ENCODE data around the gene CNTNAP2.

CNTNAP2 gene

DNA sequence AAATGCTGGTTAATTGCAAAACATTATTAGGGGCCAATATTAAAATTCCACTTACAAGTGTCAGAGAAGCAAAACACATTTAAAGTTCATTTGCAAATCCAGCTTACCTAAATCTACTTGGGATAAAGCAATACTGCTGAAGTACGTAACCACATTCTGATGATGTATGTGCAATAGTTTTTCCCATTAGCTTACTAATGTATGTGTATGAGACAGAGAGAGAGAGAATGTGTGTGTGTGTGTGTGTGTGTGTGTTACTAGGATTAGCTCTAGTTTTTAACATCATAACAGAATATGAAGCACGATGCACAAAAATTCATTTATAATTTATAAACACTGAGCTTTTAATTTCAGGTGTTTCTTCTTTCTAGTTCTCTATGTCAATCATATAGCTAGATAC lies 1399.8 kb downstream of the CNTNAP2 start:
- DNase-seq, result no peak

GRCh38 chr7:147519062-147519461 lies 1402.5 kb downstream of the CNTNAP2 start:
- no peak for DNase-seq

GRCh38 chr7:147523056-147523455 lies 1406.5 kb downstream of the CNTNAP2 start:
- no peak for DNase-seq

DNA sequence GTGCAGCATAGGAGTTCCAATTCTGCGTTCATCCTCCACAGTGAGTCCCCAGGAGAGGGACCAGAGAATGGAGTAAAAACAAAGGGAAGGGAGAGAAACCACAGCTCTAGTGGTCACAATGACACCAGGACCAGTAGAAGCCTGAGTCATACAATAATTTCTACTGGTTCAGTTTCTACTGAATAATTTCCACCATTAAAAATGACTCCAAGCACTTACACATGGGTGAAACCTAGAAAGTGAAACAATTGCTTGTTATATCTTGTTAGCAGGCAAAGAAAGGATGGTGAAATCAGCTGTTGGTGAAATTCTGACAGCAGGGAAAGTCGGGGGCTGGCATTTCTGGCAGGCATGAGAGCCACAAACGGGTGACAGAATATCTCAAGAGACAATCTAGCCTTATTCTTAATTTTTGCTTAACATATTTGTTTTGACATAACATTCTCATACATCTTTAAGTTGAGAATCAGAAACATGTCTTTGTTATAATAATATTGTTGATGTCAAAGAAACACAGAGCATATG lies 1408.2 kb downstream of the CNTNAP2 start:
- DNase-seq, result no peak

- peak; percentile 79 for DNase-seq
Observed at GRCh38 chr7:147525325-147525724, 1408.7 kb downstream of the CNTNAP2 start.

GRCh38 chr7:147535701-147536111 lies 1419.1 kb downstream of the CNTNAP2 start:
- no peak for DNase-seq

DNA sequence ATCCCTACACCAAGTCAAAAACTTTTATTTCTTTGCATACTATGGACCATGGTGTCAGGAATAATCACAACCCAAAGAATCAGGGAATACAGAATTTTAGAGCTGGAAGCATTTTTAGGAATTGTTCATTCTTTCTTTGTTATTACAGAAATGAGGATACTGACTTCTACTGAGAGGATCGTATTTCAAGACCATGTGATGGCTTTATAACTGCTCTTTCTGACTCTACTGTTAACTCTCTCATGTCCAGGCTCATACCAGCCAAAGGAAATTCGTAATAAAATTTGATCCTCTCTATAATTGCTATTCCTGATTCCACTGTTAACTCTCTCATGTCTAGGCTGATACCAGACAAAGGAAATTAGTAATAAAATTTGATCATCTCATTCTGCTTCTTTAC lies 1423.1 kb downstream of the CNTNAP2 start:
- DNase-seq, result no peak

- no peak for DNase-seq
Observed at GRCh38 chr7:147540743-147541142, 1424.1 kb downstream of the CNTNAP2 start.

- no peak for DNase-seq
Observed at GRCh38 chr7:147541261-147541660, 1424.7 kb downstream of the CNTNAP2 start.

- DNase-seq, result no peak
Observed at GRCh38 chr7:147547252-147547897, 1430.8 kb downstream of the CNTNAP2 start.

GRCh38 chr7:147556317-147556716 lies 1439.7 kb downstream of the CNTNAP2 start:
- no peak for DNase-seq

GRCh38 chr7:147563669-147564068 lies 1447.1 kb downstream of the CNTNAP2 start:
- DNase-seq, result no peak

GRCh38 chr7:147564786-147565476 lies 1448.3 kb downstream of the CNTNAP2 start:
- DNase-seq, result no peak

DNA sequence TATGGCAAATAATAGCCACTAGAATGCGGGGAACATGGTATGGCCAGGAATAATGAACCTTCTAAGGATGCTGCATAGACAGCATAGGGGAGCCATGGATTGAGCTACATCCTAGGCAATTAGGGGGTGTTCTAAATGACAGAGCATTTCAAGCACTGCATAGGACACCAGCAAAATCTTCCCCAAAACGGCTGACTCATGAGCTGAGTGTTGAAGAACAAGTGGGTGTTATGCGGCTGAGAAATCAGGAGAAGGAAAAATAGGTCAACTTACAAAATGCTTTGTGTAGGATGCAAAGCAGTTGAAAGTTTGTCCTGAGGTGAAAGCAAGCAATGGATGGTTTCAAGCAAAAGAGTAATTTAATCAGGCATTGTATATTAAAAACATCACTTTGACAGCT lies 1450.4 kb downstream of the CNTNAP2 start:
- no peak for DNase-seq

- no peak for DNase-seq
Observed at GRCh38 chr7:147569116-147569913, 1452.7 kb downstream of the CNTNAP2 start.

- no peak for DNase-seq
Observed at GRCh38 chr7:147570390-147570789, 1453.8 kb downstream of the CNTNAP2 start.

- no peak for DNase-seq
Observed at GRCh38 chr7:147571436-147572185, 1455.0 kb downstream of the CNTNAP2 start.

DNA sequence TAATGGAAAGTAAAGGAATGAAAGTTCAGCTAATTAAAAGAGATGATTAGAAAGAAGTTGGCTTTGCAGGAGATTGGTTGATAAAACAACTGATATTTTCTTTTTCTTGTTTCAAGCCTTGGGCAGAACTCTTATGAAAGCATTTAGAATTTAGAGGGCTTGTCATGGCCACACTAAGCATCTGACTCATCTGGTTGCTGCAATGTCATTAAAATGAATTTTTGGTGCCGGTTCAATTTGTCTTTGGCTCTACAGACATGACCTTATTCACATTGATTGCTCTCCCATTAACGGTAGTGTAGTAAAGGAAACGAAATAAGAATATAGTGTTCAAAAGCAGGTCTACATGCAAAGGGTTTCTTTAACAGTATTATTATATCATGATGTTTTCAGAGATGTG lies 1461.6 kb downstream of the CNTNAP2 start:
- DNase-seq, result no peak

GRCh38 chr7:147579148-147579547 lies 1462.5 kb downstream of the CNTNAP2 start:
- no peak for DNase-seq

GRCh38 chr7:147584771-147585193 lies 1468.2 kb downstream of the CNTNAP2 start:
- no peak for DNase-seq

DNA sequence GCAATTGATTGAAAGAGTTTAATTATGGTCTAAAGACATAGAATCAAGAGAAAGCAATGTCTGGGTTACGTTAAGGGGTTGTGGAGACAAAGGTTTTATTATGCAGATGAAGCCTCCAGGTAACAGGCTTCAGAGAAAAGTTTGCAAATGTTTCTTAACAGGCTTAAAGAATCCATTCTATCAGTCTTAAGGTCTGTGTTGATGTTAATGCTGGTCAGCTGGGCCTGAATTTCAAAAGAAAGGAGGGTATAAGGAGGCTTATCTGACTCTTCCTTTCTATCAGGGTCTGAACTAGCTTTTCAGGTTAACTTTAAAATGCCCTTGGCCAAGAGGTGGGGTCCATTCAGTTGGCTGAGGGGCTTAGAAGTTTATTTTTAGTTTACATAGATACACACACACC lies 1469.5 kb downstream of the CNTNAP2 start:
- no peak for DNase-seq

DNA sequence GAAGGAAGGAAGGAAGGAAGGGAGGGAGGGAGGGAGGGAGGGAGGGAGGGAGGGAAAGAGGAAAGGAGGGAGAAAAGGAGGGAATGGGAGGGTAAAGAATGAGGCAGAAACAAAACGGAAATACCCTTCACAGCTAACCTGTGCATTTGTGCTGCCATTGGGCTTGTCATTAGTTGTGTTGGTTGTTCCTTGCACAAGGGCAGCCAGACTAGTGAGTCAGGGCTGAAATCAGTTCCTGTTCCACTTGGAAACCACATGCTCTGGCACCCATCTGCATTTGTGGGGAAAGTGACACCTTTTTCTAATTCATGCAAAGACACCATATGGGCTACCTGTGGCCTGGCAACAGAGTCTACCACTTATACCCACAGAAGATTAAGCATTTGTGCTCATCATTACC lies 1469.9 kb downstream of the CNTNAP2 start:
- DNase-seq, result no peak
